Measurements from ENCODE around the gene MANSC1.
"Not testable (repeated sequence)": the region's sequence is repeated elsewhere in the genome, so short reads cannot be mapped to it uniquely, and the experiment has no call there.

The MANSC1 gene

GRCh38 chr12:12366701-12367481, 16.8 kb upstream of the MANSC1 start:
- intact Hi-C loops (cut with DNase I): no loop called here
- DNase-seq: no peak

GRCh38 chr12:12365931-12366431, 15.9 kb upstream of the MANSC1 start:
- intact Hi-C loops (cut with DNase I): no loop called here
- DNase-seq: peak in 21 of 42 donors; percentile 14 to 78 (median 39)

- intact Hi-C loops (cut with DNase I): no loop called here
- DNase-seq: no peak
Measured at GRCh38 chr12:12365446-12365802, 15.4 kb upstream of the MANSC1 start.

DNA sequence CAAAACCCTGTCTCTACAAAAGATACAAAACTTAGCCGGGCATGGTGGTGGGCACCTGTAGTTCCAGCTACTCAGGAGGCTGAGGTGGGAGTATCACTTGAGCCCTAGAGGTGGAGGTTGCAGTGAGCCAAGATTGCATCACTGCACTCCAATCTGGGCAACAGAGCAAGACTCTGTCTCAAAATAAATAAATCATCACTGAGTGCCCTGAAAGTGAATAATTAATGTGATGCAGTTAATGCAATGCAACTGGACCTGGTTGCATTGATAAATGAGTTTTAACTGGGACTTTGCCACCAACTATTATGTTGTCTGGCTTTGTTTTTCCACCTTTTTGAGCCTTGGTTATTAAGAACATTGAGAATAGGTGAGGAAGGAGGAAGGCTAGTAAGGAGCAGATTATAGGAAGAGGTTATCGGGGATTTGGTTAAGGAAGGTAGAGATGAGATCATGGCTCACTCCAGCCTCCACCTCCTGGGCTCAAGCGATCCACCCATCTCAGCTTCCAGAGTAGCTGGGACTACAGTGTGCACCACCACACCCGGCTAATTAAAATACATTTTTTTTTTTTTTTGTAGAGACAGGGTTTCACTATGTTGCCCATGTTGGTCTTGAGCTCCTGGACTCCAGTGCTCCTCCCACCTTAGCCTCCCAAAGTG, 14.9 kb upstream of the MANSC1 start:
- intact Hi-C loops (cut with DNase I): no loop called here
- DNase-seq: no peak

GRCh38 chr12:12358528-12358927, 8.5 kb upstream of the MANSC1 start:
- DNase-seq: no peak
- intact Hi-C loops (cut with DNase I): no loop called here

DNA sequence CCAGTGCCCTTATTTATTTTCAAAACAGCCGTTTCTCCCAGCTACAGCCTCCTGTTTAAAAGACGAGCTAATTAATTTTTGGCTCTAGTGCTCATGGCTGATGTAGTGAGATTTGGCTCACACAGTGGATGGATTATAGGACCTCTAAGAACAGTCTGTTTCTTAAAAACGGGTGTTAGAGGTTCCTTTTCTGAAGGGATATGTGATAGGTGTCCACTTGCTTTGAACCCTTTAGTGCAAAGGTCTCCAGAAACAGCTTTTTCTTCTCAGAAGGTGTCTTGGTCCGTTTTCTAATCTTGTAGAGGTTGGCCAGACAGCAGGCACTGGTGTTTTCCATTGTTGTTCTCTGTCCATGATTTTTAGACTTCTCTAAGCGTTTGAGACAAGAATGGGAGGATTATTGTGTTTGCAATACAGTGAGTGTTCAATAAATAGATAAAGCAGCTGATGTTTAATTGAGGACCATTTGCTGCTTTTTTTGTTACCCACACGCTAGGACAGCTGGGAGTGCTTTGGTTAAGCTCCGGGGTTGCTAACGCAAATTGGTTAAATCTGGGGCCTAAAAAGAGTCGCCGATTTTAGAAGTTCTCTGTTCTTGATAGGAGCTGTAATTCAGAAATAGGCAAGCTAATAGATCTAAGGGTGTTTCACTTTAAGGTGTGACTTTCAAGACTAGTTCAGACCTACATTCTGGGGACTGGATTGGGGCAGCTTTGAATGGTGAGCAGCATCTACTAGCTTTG, 7.8 kb upstream of the MANSC1 start:
- DNase-seq: peak in 6 of 42 donors; percentile 21 to 55 (median 34)
- intact Hi-C loops (cut with DNase I): no loop called here

GRCh38 chr12:12356896-12357718, 7.1 kb upstream of the MANSC1 start, which contains the start of gene BORCS5:
Gene BORCS5 (plus strand): TSS chr12:12357078. CDS start chr12:12357452, 374 bp downstream.
- DNase-seq: peak; percentile 96 to 99 (median 98)
- intact Hi-C loops (cut with DNase I): no loop called here

DNA sequence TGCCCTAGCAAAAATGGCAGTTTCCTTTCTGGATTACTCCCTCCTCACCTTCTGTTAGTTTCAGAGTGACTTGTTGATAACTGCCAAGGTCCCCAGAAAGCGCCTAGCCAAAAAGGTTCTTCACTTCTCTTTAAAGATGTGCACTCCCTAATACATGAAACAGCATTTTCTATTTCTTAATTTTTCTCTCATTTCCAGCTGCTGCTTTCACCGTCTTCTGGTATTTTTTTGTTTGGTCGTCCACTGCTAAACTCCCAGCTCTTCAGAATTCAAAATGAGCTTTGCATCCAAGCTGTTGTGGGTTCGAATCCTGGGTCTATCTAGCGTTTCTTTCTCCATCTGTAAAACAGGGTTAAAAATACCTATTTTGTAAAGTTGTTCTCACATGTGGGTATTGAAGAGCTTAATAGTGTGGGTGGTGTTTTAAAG, 6.4 kb upstream of the MANSC1 start:
- DNase-seq: no peak
- intact Hi-C loops (cut with DNase I): no loop called here

GRCh38 chr12:12353807-12354206, 3.8 kb upstream of the MANSC1 start:
- no peak for DNase-seq
- intact Hi-C loops (cut with DNase I): no loop called here

- peak in 1 of 42 donors; percentile 21 for DNase-seq
- intact Hi-C loops (cut with DNase I): no loop called here
Measured at GRCh38 chr12:12353276-12353675, 3.2 kb upstream of the MANSC1 start.

DNA sequence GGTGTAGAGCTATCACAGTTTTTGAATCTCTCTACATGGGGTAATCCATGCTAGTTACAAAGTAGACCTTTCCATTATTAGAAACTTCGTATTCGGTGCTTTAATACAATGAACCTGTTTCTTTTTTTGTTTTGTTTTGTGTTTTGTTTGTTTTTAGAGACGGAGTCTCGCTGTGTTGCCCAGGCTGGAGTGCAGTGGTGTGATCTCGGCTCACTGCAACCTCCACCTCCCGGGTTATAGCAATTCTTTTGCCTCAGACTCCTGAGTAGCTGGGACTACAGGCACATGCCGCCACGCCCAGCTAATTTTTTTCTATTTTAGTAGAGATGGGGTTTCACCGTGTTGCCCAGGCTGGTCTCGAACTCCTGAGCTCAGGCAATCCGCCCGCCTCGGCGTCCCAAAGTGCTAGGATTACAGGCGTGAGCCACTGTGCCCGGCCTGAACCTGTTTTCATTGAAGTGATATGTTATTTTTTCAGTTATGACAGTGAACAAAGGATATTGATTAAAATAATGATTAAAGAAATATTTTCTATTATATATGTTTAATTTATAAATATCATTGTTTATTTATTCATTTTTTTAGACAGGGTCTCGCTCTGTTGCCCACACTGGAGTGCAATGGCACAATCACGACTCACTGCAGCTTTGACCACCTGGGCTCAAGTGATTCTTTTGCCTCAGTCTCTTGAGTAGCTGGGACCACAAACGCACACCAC, 1.6 kb upstream of the MANSC1 start:
- peak in 1 of 42 donors; percentile 33 for DNase-seq

DNA sequence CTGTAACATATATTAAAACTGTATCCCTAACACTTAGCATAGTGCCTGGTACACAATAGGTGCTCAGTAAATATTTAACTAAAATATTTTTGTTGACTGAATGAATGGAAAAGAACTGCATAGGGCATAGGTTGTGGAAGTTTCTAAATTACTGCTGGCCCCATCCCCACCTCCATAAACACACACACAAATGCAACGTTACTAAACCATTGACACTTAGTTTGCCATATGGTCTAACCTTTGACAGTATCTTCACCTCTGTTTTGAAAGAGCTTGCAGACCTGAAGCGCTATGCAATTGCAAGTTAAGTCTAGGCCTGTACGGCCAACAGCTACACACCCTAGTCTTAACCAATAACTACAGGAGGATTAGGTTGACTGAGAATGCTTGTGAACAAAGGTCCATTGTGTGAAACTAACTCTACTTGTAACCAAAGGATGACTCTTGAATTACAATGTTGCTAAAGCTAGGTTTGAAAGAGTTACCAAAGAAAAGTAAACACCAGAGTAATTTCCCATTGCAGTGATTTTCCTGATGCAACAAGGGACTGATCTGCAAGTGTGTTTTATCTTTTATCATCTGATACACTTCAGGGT, 924 bp upstream of the MANSC1 start:
- intact Hi-C loops (cut with DNase I): no loop called here
- peak in 1 of 42 donors; percentile 44 for DNase-seq

More for the DNA sequence above, 1.6 kb upstream of the MANSC1 start:
- intact Hi-C loops (cut with DNase I): not testable (repeated sequence)

- intact Hi-C loops (cut with DNase I): no loop called here
Measured at GRCh38 chr12:12338527-12339168, 11.4 kb downstream of the MANSC1 start.

DNA sequence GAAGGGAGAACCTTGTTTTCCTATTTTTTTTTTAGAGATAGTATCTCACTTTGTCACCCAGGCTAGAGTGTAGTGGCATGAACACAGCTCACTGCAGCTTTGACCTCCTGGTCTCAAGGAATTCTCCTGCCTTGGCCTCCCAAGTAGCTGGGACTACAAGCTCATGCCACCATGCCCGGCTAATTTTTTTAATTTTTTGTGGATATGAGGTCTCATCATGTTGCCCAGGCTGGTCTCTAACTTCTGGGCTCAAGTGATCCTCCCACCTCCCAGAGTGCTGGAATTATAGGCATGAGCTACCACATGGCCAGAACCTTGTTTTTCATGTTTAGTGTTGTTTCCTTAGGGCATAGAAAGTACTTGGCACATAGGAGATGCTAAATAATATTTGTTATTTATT, 13.5 kb downstream of the MANSC1 start:
- intact Hi-C loops (cut with DNase I): no loop called here

More at GRCh38 chr12:12338527-12339168, 11.4 kb downstream of the MANSC1 start:
- no peak for DNase-seq

DNA sequence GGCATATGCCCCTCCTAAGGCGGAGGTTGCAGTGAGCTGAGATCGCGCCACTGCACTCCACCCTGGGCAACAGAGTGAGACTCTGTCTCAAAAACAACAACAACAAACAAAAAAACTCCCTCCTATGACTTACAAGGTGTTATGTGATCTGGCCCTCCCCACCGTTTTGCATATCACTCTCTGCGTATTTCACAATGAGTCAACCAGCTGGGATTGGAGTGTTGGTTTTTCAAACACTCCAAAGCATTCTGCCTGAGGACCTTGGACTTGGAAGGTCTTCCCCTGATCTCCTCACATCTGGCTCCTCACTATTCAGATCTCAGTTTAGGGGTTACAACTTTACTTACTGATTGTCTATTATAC, 14.0 kb downstream of the MANSC1 start:
- no peak for DNase-seq
- intact Hi-C loops (cut with DNase I): no loop called here

More for the DNA sequence above, 13.5 kb downstream of the MANSC1 start:
- no peak for DNase-seq

DNA sequence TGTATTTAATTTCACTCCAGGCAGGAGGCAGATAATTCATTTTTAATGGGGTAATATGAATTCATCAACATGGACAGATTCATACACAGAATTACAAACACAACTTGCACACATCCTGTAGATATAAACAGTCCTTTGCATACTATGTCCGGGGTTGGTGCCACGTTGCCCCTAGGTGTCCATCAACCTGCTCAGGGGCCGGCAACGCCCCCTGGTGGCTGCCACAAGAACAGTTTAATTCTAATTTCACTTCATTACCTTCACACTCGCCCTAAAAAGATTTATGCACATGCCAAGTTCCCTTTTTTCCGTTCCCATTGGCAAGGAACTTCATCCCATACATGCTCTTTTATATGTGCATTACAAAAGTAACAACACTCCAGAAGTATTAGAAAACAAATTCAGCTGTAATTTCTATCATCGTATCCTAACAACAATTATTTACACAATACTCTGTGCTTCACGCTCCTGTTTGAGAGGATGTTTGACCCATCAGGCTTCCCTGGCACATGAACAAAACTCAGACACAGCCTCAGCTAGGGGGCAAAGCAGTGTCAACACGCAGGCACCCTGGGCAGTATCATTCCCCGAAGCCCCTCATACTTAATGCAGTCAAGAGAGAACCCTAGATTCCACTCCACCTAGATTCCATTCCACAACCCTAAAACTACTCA, 15.5 kb downstream of the MANSC1 start:
- DNase-seq: peak in 40 of 42 donors; percentile 19 to 82 (median 50)
- intact Hi-C loops (cut with DNase I): no loop called here
